Activated CD4-positive, CD25-positive, alpha-beta regulatory T cell (primary cell): Measurements from ENCODE around the gene IRGC.
"Not testable (repeated sequence)": the region's sequence is repeated elsewhere in the genome, so short reads cannot be mapped to it uniquely, and the experiment has no call there.

ENCODE experiments used
- DNase-seq, 4 experiments: peaks; one replicate each; lab custom pipeline; 2025; lab: John Stamatoyannopoulos, UW

Gene IRGC

GRCh38 chr19:43715776-43716175 lies at the start of gene IRGC:
Gene IRGC (plus strand): TSS chr19:43716076. CDS start chr19:43718559, 2,483 bp downstream.
- no peak for DNase-seq

GRCh38 chr19:43667126-43667875 lies 48.6 kb upstream of the IRGC start:
- DNase-seq: no peak

GRCh38 chr19:43667876-43668405 lies 47.9 kb upstream of the IRGC start:
- no peak for DNase-seq

GRCh38 chr19:43668406-43669109 lies 47.3 kb upstream of the IRGC start:
- peak; percentile 81 to 99 (median 82) for DNase-seq

- no peak for DNase-seq
Observed at GRCh38 chr19:43672061-43672679, 43.7 kb upstream of the IRGC start.

- no peak for DNase-seq
Observed at GRCh38 chr19:43673637-43674036, 42.2 kb upstream of the IRGC start.

- no peak for DNase-seq
Observed at GRCh38 chr19:43674183-43674582, 41.7 kb upstream of the IRGC start.

GRCh38 chr19:43674596-43674995 lies 41.3 kb upstream of the IRGC start:
- no peak for DNase-seq

- no peak for DNase-seq
Observed at GRCh38 chr19:43675269-43675879, 40.5 kb upstream of the IRGC start.

GRCh38 chr19:43675906-43676305 lies 40.0 kb upstream of the IRGC start:
- no peak for DNase-seq

GRCh38 chr19:43678512-43679261 lies 37.2 kb upstream of the IRGC start:
- no peak for DNase-seq

- no peak for DNase-seq
Observed at GRCh38 chr19:43681821-43682220, 34.1 kb upstream of the IRGC start.

- not testable (repeated sequence) for DNase-seq
Observed at GRCh38 chr19:43682269-43682668, 33.6 kb upstream of the IRGC start.

GRCh38 chr19:43682824-43683661 lies 32.8 kb upstream of the IRGC start:
- no peak for DNase-seq

GRCh38 chr19:43683905-43684304 lies 32.0 kb upstream of the IRGC start:
- DNase-seq: no peak

GRCh38 chr19:43684326-43684725 lies 31.6 kb upstream of the IRGC start:
- DNase-seq: no peak

GRCh38 chr19:43687660-43687997 lies 28.2 kb upstream of the IRGC start:
- no peak for DNase-seq

- DNase-seq: no peak
Observed at GRCh38 chr19:43688059-43688701, 27.7 kb upstream of the IRGC start.

- no peak for DNase-seq
Observed at GRCh38 chr19:43690444-43690843, 25.4 kb upstream of the IRGC start.

GRCh38 chr19:43690890-43691289 lies 25.0 kb upstream of the IRGC start:
- DNase-seq: no peak
